Measurements from ENCODE around the gene IRGQ.

Gene IRGQ

DNA sequence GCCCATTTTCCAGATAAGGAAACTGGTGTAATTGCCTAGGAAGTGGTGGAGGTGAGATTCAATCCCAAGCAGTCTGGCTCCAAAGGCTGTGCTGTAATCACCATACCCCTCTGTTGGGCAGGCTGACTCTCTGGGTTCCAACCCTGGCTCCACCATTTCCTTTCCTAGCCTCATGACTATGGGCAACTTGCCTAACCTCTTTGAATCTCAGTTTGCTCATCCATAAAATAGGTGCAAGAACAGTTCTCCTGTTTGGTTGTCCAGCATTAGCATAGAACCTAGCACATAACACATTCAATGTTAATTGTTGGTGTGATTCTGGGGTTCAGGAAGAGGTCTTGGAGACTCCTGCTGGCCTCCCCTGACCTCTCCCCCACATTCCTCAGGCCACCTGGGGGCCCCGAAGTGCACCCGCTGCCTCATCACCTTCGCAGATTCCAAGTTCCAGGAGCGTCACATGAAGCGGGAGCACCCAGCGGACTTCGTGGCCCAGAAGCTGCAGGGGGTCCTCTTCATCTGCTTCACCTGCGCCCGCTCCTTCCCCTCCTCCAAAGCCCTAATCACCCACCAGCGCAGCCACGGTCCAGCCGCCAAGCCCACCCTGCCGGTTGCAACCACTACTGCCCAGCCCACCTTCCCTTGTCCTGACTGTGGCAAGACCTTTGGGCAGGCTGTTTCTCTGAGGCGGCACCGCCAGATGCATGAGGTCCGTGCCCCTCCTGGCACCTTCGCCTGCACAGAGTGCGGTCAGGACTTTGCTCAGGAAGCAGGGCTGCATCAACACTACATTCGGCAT lies 2.7 kb upstream of the IRGQ start:
- H3K4me3 ChIP-seq (ENCODE audit: control insufficient read depth in 1 of 7, extremely low read depth in 1 of 7, insufficient read depth in 4 of 7, low read depth in 2 of 7, low read length in 6 of 7), result peak overlapping the region in 1 of 7 experiments; percentile 86
- H3K4me1 ChIP-seq (ENCODE audit: control extremely low read depth in 1 of 4, control insufficient read depth in 4 of 4, insufficient read depth in 4 of 4, low read length in 3 of 4), result peaks cover 23 to 43% (median 36%) of the 10 kb centered on the region in 4 experiments
- no peaks in the 10 kb centered on the region for H3K9me3 ChIP-seq (ENCODE audit: control extremely low read depth in 1 of 5, control insufficient read depth in 4 of 5, insufficient read depth in 2 of 5, low read depth in 1 of 5, low read length in 4 of 5)
- no peak for DNase-seq
- H3K36me3 ChIP-seq (ENCODE audit: control insufficient read depth in 4 of 4, insufficient read depth in 4 of 4, low read length in 3 of 4), result peaks cover 2 to 44% (median 28%) of the 10 kb centered on the region in 4 experiments
- ChIA-PET CTCF (interaction anchor here (1.0 to 14.7 kb wide), 6 partner anchors 8 to 127 kb away, joined by 3 to 247 read pairs (median 4); no protein-coding TSS in a partner anchor), POLR2A (interaction anchor here (1.0 kb wide), 1 partner anchor 95 kb away, joined by 3 read pairs; no protein-coding TSS in a partner anchor)
- 96% methylated on average over 18 of the region's 19 CpGs for WGBS (ENCODE audit: insufficient coverage)
- no peaks in the 10 kb centered on the region for H3K27me3 ChIP-seq (replicated peaks in 2 of 5; ENCODE audit: control insufficient read depth in 4 of 5, insufficient read depth in 5 of 5, low read length in 4 of 5)
- H3K27ac ChIP-seq (ENCODE audit: insufficient read depth in 1 of 2, low read depth in 1 of 2, low read length in 2 of 2, poor library complexity in 1 of 2, severe bottlenecking in 2 of 2), result peak overlapping the region in 1 of 2 experiments; percentile 100

DNA sequence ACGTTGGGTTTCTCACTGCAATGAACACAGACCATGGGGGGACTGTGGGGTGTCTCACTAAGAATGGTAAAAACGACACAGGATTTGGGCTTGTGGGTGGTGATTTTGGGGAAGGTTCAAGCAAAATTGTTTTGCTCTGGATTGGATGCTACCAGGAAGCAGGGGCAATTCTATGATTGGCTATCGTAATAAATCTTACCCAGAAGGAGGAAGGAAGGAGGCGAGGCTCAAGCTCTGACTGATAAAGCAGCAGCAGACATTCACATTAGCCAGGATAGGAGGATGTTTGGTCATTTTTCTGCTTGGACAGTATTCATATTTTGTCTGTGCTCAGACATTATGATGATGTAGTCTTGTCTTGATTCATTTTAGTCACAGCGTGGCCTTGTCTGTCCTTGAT lies 1.9 kb upstream of the IRGQ start:
- Histone ChIP-seq H3K36me3 (ENCODE audit: control insufficient read depth in 4 of 4, insufficient read depth in 4 of 4, low read length in 3 of 4) (peaks cover 2 to 49% (median 34%) of the 10 kb centered on the region in 4 experiments), H3K4me3 (ENCODE audit: control insufficient read depth in 1 of 7, extremely low read depth in 1 of 7, insufficient read depth in 4 of 7, low read depth in 2 of 7, low read length in 6 of 7) (peak overlapping the region in 6 of 7 experiments; percentile 83 to 98 (median 89)), H3K4me1 (ENCODE audit: control extremely low read depth in 1 of 4, control insufficient read depth in 4 of 4, insufficient read depth in 4 of 4, low read length in 3 of 4) (peaks cover 23 to 43% (median 36%) of the 10 kb centered on the region in 4 experiments), H3K9me3 (ENCODE audit: control extremely low read depth in 1 of 5, control insufficient read depth in 4 of 5, insufficient read depth in 2 of 5, low read depth in 1 of 5, low read length in 4 of 5) (no peaks in the 10 kb centered on the region), H3K27ac (ENCODE audit: insufficient read depth in 1 of 2, low read depth in 1 of 2, low read length in 2 of 2, poor library complexity in 1 of 2, severe bottlenecking in 2 of 2) (peak overlapping the region in 1 of 2 experiments; percentile 100), H3K27me3 (replicated peaks in 2 of 5; ENCODE audit: control insufficient read depth in 4 of 5, insufficient read depth in 5 of 5, low read length in 4 of 5) (no peaks in the 10 kb centered on the region)
- POLR2A ChIA-PET, result interaction anchor here (1.0 kb wide), 1 partner anchor 94 kb away, joined by 3 read pairs; no protein-coding TSS in a partner anchor
- CTCF ChIA-PET, result interaction anchor here (0.9 to 14.7 kb wide), 8 partner anchors 7 to 128 kb away, joined by 3 to 247 read pairs (median 4); no protein-coding TSS in a partner anchor
- DNase-seq, result peak in 2 of 3 donors; percentile 54 to 58
- 17% methylated on average over 3 of the region's 5 CpGs for WGBS (ENCODE audit: insufficient coverage)

DNA sequence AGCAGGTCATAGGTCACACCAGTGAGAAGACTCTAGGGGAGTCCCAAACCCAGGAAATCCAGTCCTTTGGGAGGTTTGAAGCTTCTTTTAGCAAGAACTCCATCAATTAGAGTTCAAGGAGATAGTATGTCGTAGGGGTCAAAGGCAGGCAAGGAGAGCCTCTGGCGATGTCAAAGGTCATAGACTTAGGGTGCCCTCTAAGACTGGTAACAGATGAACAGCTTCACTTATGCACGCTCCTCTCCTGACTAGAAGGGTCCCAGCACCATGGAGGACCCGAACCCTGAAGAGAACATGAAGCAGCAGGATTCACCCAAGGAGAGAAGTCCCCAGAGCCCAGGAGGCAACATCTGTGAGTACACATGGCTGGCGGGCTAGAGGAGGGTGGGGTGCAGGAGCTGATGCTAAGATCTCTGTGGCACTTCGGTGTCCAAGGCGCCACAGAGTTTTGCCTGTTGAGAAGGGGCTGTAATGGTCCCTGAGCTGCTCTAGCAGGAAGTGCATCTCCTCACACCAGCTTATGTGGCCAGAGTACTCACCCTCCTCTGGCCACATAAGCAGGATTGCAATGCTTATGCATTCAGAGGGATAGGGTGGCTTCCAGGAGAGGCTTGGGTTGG lies 1.0 kb upstream of the IRGQ start:
- peak overlapping the region; percentile 99 to 100 for H3K27ac ChIP-seq (ENCODE audit: insufficient read depth in 1 of 2, low read depth in 1 of 2, low read length in 2 of 2, poor library complexity in 1 of 2, severe bottlenecking in 2 of 2)
- peak overlapping the region; percentile 45 to 98 (median 86) for H3K4me3 ChIP-seq (ENCODE audit: control insufficient read depth in 1 of 7, extremely low read depth in 1 of 7, insufficient read depth in 4 of 7, low read depth in 2 of 7, low read length in 6 of 7)
- no peak for DNase-seq
- ChIA-PET CTCF (interaction anchor here (0.9 to 14.7 kb wide), 8 partner anchors 8 to 129 kb away, joined by 3 to 247 read pairs (median 6); no protein-coding TSS in a partner anchor), POLR2A (interaction anchor here (0.7 kb wide), 1 partner anchor 43 kb away, joined by 3 read pairs; no protein-coding TSS in a partner anchor)
- peaks cover 2 to 50% (median 37%) of the 10 kb centered on the region in 4 experiments for H3K36me3 ChIP-seq (ENCODE audit: control insufficient read depth in 4 of 4, insufficient read depth in 4 of 4, low read length in 3 of 4)
- H3K9me3 ChIP-seq (ENCODE audit: control extremely low read depth in 1 of 5, control insufficient read depth in 4 of 5, insufficient read depth in 2 of 5, low read depth in 1 of 5, low read length in 4 of 5), result no peaks in the 10 kb centered on the region
- H3K27me3 ChIP-seq (replicated peaks in 2 of 5; ENCODE audit: control insufficient read depth in 4 of 5, insufficient read depth in 5 of 5, low read length in 4 of 5), result no peaks in the 10 kb centered on the region
- WGBS (ENCODE audit: insufficient coverage), result 32% methylated on average over 6 of the region's 7 CpGs
- H3K4me1 ChIP-seq (ENCODE audit: control extremely low read depth in 1 of 4, control insufficient read depth in 4 of 4, insufficient read depth in 4 of 4, low read length in 3 of 4), result peaks cover 23 to 43% (median 36%) of the 10 kb centered on the region in 4 experiments

DNA sequence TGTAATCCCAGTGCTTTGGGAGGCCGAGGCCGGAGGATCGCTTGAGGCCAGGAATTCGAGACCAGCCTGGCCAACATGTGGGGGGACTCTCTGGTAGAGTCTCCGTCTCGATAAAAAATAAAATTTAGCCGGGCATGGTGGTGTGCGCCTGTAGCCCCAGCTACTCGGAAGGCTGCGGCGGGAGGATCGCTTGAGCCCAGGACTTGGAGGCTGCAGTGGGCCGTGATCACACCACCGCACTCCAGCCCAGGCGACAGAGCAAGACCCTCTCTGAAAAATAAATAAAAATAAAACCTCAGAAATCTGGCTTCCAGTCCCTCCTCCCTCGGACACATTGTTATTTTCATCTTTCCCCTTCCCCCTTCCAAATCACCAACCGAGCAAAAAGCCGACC lies 332 bp downstream of the IRGQ start:
- POLR2A ChIA-PET, result interaction anchor here (0.7 to 2.2 kb wide), 5 partner anchors 13 to 60 kb away, joined by 3 to 8 read pairs (median 5); partner anchors contain the start of genes PINLYP and XRCC1
- CTCF ChIA-PET, result interaction anchor here (0.8 to 14.7 kb wide), 12 partner anchors 13 to 73 kb away, joined by 3 to 247 read pairs (median 5); partner anchors contain the start of genes PINLYP and XRCC1
- no peak for DNase-seq
- H3K9me3 ChIP-seq (ENCODE audit: control extremely low read depth in 1 of 5, control insufficient read depth in 4 of 5, insufficient read depth in 2 of 5, low read depth in 1 of 5, low read length in 4 of 5), result no peaks in the 10 kb centered on the region
- peaks cover 2 to 45% (median 29%) of the 10 kb centered on the region in 4 experiments for H3K36me3 ChIP-seq (ENCODE audit: control insufficient read depth in 4 of 4, insufficient read depth in 4 of 4, low read length in 3 of 4)
- peaks cover 23 to 43% (median 36%) of the 10 kb centered on the region in 4 experiments for H3K4me1 ChIP-seq (ENCODE audit: control extremely low read depth in 1 of 4, control insufficient read depth in 4 of 4, insufficient read depth in 4 of 4, low read length in 3 of 4)
- H3K27ac ChIP-seq (ENCODE audit: insufficient read depth in 1 of 2, low read depth in 1 of 2, low read length in 2 of 2, poor library complexity in 1 of 2, severe bottlenecking in 2 of 2), result peak overlapping the region; percentile 72 to 100
- no peaks in the 10 kb centered on the region for H3K27me3 ChIP-seq (replicated peaks in 2 of 5; ENCODE audit: control insufficient read depth in 4 of 5, insufficient read depth in 5 of 5, low read length in 4 of 5)
- WGBS (ENCODE audit: insufficient coverage), result under 1% methylated on average over 17 of the region's 18 CpGs
- peak overlapping the region; percentile 74 to 98 (median 92) for H3K4me3 ChIP-seq (ENCODE audit: control insufficient read depth in 1 of 7, extremely low read depth in 1 of 7, insufficient read depth in 4 of 7, low read depth in 2 of 7, low read length in 6 of 7)

DNA sequence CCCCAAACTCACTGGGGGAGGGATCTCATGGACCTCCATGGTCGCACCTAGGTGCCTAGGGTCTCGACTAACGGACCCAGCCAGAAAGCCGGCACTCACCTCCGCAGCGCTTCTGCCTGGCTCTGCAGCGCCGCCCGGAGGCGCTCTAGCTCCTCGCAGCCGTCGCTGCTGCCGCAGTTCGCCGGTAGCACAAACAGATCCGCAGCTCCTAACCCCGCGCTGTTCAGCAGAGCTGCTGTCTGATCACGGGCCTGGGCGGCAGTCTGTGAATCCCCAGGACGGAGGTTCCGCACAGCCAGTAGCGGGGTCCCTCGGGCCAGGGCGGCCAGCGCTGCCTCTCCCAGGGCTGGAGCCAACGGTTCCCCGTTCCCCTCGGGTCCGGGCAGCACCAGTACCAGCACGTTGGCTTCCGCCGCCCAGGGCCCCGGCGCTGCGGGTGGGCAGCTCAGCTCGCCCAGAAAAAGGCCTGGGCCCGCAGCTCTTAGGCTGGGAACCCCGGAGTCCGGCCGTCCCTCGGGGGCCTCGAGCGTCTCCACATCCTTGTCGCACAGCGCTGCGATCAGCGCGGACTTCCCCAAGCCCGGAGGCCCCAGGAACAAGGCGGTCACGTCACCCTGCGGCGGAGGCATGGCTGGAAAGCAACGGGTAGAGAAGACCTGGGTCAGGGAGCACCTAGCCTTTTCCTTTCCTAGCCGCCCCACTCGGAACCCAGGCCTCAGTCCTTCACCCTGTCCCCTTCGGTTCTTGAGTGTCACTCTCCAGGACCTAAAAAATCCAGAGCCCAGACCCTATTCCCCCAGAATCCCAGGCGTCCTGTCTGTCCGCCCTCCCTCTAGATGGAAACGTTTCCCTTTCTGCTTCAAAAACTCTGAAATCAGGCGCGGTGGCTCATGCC lies 977 bp downstream of the IRGQ start:
- H3K4me3 ChIP-seq (ENCODE audit: control insufficient read depth in 1 of 7, extremely low read depth in 1 of 7, insufficient read depth in 4 of 7, low read depth in 2 of 7, low read length in 6 of 7), result peak overlapping the region; percentile 74 to 98 (median 92)
- CTCF ChIA-PET, result interaction anchor here (0.7 to 14.7 kb wide), 21 partner anchors 10 to 76 kb away, joined by 3 to 247 read pairs (median 4); partner anchors contain the start of genes ETHE1, PINLYP and XRCC1

More for the DNA sequence above, 977 bp downstream of the IRGQ start:
- WGBS (ENCODE audit: insufficient coverage), result 0% methylated on average over 64 of the region's 64 CpGs
- Histone ChIP-seq H3K9me3 (ENCODE audit: control extremely low read depth in 1 of 5, control insufficient read depth in 4 of 5, insufficient read depth in 2 of 5, low read depth in 1 of 5, low read length in 4 of 5) (no peaks in the 10 kb centered on the region), H3K27me3 (replicated peaks in 2 of 5; ENCODE audit: control insufficient read depth in 4 of 5, insufficient read depth in 5 of 5, low read length in 4 of 5) (no peaks in the 10 kb centered on the region), H3K4me1 (ENCODE audit: control extremely low read depth in 1 of 4, control insufficient read depth in 4 of 4, insufficient read depth in 4 of 4, low read length in 3 of 4) (peaks cover 23 to 45% (median 37%) of the 10 kb centered on the region in 4 experiments), H3K36me3 (ENCODE audit: control insufficient read depth in 4 of 4, insufficient read depth in 4 of 4, low read length in 3 of 4) (peaks cover under 1 to 40% (median 27%) of the 10 kb centered on the region in 4 experiments), H3K27ac (ENCODE audit: insufficient read depth in 1 of 2, low read depth in 1 of 2, low read length in 2 of 2, poor library complexity in 1 of 2, severe bottlenecking in 2 of 2) (peak overlapping the region; percentile 72 to 100)
- POLR2A ChIA-PET, result interaction anchor here (0.6 to 2.2 kb wide), 6 partner anchors 13 to 60 kb away, joined by 3 to 8 read pairs (median 4); no protein-coding TSS in a partner anchor
- DNase-seq, result peak; percentile 63 to 84 (median 82)
